GM12892 (cell line): Measurements from ENCODE around the gene FRMD3.

Experiments used
- DNase-seq: peaks from one replicate; pipeline ENCODE4 v3.0.0; 2011; ENCODE audit not compliant: insufficient read length
- FAIRE-seq: peaks from 2 replicates; lab custom pipeline; 2011; peaks lifted over from hg19 to GRCh38; lab: Jason Lieb, UNC
- POLR2A ChIP-seq: IDR thresholded peaks from 2 replicates; pipeline ENCODE4 v1.6.1; 2011; ENCODE audit warnings: low read depth, low read length, control low read depth
- POLR2AphosphoS5 ChIP-seq: IDR thresholded peaks from 2 replicates; pipeline ENCODE4 v1.6.1; 2011; ENCODE audit warnings: low read depth, low read length, control low read depth
- TAF1 ChIP-seq: IDR thresholded peaks from 2 replicates; pipeline ENCODE4 v1.6.1; 2011; ENCODE audit warnings: low read depth, mild to moderate bottlenecking, control low read depth, low read length, borderline replicate concordance

The FRMD3 gene

DNA sequence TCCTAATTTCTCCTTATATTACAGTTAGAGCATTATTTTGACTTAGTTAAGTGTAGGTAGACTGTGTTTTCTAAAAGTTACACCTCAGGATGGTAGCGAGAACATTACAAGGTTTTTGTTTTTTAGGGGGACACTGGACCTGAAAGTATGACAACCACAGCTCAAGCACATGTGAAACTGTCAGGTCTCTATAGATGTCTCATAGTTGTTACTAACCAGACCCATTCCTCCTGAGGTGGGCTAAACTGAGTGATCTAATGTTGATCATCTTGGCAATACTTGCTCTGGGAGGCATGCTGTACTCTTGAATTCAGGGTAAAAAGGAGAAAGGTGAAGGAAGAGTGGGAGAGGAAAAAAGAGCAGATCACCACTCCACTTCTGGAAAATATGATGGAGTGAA lies 278.6 kb downstream of the FRMD3 start:
- FAIRE-seq, result no peak
- TF ChIP-seq TAF1, result no peak
- DNase-seq, result no peak

DNA sequence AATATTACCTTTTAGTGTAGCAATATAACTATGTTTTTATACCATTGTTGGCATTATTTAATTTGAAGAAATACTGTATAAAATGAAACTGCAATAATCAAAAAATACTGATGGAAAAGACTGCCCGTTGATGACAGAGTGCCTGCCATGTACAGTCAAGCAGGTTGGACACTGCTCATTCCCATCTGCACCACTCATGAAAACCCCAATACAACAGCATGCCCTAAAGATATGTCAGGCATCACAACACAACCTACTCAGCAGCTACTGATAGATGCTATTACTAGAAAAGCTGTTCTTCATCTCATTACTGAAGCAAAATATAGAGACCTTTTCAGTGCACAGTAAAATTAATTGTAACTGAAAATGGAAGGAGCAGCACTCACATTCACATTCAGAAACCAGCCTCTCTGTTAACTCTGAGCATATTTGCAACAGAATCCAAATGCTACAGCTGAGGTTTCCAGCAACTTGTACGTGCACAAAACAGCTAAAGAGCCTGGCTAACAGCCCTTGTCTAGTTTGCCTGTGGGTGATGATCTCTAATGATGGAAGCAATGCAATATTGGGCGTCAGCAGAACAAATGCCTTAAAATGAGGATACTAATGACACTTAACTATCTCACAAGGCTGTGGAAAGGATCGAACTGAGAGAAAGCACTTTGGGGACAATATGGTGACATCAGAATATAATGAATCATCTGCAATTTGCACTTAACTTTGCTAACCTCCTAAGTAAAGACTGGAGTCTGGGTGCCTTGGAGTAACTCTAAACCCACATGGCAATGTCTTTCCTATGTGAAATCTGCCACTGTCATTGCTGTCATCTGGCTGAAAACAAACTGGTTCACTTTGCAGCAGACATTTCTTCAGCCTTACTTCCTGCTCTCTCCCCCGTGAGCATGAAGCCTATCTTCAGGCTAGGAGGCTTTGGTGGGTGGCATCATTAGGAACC lies 280.0 kb downstream of the FRMD3 start:
- FAIRE-seq (no peak), DNase-seq (no peak)
- TF ChIP-seq POLR2A (no peak), TAF1 (no peak), POLR2AphosphoS5 (no peak)

DNA sequence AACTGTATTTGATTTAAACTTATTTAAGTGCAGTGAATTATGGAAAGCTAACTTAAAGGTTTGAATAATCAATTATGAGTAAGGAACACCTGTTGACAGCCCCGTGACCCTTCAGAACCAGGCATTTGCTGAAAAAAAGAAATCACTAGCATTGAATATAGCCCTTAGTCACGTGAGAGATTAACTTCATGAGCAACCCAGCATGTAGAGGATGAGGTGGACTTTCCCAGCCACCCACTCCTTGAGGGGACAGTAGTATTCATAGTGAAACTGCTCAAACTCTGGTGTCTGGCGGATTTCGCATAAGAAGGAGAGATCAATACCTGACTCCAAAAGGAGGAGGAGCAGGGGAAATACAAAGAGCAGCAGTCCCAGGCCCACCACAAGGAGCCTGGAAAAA lies 290.5 kb downstream of the FRMD3 start:
- FAIRE-seq (no peak), DNase-seq (no peak)
- no peak for TF ChIP-seq POLR2A
- no peak for TF ChIP-seq TAF1
- no peak for TF ChIP-seq POLR2AphosphoS5

DNA sequence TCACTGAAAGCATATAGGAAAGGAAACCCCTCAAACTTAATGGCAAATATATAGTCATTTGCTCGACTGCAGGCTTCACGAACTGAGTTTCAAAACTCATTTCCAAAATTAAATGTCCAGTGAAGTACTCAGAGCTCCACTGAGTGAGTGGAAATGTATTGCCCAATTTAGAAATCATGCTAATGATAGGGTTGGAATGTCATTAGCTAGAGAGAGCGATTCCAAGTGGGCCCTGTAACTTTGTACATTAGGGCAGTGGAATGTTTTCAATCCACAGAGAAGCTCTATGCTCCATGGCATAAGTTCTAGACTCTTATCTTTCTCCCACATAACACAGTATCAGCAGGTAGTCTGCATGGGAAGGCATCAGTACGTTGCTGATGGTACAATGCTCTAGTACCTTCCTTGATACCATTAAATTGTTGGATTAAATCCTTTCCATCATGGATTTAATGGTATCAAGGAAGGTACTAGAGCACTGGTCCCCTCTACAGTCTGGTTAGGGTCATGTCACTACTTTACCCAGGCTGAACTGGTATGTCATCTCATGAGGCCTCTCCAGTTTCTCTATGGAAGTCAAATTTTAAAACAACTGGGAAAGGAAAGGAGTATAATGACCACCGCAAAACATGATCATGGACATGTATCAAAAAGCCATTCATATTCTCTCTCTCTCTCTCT lies 292.1 kb downstream of the FRMD3 start:
- TF ChIP-seq TAF1 (no peak), POLR2A (no peak), POLR2AphosphoS5 (no peak)
- DNase-seq (no peak), FAIRE-seq (no peak)

DNA sequence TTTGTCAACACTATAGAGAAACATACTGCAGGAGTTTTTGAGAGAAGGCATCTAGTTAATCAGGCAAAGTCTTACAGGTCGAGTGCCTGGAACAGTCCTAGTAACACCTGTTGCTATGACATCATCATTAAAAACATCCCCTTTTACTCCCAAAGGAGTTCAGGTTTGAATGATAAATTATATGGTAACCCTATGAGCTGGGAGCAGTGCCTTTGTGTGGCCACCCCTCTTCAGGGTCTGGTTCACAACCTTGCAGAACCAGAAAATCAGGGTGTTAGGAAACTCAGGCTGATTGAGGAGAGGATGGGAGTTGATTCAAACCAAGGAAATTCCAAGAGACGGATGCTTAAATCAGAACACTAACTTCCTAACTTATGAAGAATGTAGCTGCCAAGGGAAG lies 296.1 kb downstream of the FRMD3 start:
- DNase-seq, result no peak
- no peak for FAIRE-seq
- no peak for TF ChIP-seq POLR2A
- no peak for TF ChIP-seq TAF1
- no peak for TF ChIP-seq POLR2AphosphoS5

DNA sequence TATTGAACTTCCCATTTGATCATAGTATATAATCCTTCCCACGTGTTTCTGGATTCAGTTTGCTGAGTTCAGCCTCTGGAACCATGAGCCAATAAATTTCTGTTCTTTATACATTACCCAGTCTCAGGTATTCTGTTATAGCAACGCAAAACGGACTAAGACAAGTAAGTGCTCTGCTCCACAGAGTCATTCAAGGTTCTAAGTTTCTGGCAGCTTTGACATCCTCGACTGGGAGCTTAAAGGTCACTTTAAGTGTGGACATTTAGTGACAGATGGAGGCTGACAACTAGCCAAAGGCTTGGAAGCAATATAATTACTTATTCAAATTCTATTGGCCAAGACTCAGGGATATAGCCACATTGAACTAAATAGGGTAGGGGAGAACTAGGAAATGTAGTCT lies 297.5 kb downstream of the FRMD3 start:
- FAIRE-seq, result no peak
- TF ChIP-seq POLR2A (no peak), TAF1 (no peak), POLR2AphosphoS5 (no peak)
- no peak for DNase-seq

DNA sequence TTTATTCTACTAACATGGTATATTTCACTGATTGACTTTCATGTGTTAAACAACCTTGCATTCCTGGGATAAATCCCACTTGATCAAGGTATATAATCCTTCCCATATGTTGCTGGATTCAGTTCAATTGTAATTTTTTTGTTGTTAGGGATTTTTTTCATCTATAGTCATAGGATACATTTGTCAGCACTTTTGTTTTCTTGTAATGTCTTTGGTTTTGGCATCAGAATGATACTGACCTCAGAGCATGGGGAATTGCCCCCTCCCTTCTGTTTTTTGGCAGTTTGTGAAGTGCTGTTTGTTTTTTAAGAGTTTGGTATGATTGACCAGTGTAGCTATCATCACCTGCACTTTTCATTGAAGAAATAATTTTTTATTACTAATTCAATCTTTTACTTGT lies 298.5 kb downstream of the FRMD3 start:
- FAIRE-seq (no peak), DNase-seq (no peak)

DNA sequence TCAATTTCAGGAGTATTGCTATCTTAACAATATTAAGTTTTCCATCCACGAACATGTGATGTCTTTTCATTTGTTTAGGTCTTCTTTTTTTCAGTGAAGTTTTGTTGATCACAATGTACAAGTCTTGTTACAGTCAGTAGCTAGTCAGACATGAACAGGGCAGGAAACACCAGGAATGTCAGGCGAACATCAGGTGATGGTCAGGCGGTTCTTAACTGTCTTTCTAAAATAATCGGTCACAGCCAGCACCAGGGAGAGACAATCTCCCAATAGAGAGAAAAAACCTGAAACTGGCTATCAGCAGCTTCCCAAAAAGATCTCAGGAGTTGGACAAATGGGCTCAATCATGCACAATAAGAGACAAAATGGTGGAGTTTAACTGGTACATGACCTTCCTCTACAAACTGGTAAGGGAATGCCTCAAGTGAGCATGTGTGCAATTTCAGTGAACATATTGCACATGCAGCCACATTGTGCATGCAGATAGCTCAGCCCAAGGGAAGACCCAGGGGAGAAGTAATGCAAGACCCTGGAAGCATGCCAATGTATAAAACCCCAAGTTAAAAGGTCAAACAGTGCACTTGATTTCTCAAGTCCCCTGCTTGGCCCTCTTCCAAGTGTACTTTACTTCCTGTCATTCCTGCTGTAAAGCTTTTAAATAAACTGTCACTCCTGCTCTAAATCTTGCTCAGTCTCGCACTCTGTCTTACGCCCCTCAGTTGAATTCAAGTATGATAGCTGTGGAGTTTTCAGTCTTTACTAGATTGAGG lies 299.1 kb downstream of the FRMD3 start:
- DNase-seq (no peak), FAIRE-seq (no peak)
- TF ChIP-seq POLR2A, result no peak

More for the DNA sequence above, 298.5 kb downstream of the FRMD3 start:
- TF ChIP-seq TAF1 (no peak), POLR2AphosphoS5 (no peak), POLR2A (no peak)

DNA sequence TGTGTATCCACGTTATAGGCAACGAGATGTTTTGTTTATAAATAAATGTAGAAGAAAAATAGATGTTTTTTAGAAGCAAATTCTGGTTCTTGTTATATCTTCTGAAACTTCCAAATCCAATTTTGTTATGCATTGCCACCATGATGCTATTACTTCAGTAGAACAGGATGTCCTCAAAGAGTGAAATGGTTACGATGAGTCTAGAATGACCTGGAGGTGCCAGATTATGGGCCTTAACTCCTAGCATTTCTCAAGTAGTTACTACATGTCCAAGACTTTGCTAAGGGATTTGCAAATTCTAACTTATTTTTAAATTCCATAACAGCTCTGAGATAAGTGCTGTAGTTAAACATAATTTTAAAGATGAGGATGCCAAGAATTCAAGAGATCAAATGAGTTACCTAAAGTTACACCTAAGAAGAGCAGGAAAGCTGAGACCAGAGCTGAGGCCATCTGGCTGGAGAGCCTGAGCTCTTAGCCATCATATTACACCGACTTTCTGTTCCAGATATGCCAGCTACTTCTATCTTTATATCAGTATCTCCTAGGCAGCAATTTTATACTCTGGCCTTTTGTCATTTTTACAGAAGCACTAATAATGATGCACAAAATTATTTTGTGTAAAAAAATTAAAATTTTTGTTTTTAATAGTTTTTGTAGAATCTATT lies 302.0 kb downstream of the FRMD3 start:
- TF ChIP-seq TAF1 (no peak), POLR2A (no peak), POLR2AphosphoS5 (no peak)
- DNase-seq (no peak), FAIRE-seq (no peak)

DNA sequence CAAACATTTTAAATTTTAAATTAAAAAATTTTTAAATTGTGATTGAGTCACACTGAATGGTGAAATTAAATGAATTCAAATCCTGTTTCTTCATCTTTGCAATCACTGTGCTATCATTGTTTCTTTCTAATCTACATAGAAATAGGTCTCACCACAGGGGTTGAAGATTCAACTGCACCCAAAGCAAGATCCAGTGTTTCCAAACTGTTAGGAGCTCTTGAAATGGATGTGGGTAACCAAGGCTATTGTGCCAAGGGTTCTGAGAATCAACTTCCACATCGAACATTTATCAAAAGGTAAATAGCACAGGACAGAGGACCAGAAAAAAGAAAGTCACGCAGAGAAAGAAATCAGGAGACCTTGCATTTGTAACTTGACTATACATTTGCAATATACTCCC lies 302.7 kb downstream of the FRMD3 start:
- no peak for DNase-seq
- FAIRE-seq, result no peak
- TF ChIP-seq TAF1 (no peak), POLR2A (no peak), POLR2AphosphoS5 (no peak)

DNA sequence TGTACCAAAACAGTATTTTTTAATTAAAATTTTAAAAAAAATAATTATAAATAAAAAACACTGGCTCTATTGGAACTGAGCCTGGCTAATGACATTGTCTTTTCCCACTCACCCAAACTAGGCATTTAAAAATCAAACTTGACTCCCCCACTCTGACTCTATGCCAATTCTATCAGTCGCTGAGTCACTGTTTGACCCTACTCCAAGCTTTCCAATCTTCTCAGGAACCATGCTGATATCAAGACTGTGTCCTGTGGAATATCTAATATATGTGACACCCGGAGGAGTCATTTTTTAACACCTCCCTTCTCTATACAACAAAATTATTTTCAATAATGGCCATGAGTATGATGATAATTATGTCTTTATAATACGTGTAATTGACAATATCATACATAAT lies 303.7 kb downstream of the FRMD3 start:
- DNase-seq (no peak), FAIRE-seq (no peak)
- TF ChIP-seq POLR2A (no peak), POLR2AphosphoS5 (no peak), TAF1 (no peak)
